AG09309 (cell line): ENCODE results near the gene CHRNA9.

Source experiments
- DNase-seq: peaks from one replicate; pipeline ENCODE4 v3.0.0-alpha.2; 2010; ENCODE audit warnings: low read depth
- H3K4me3 ChIP-seq: 2 replicates; pipeline ENCODE4 v1.5.1; 2011; ENCODE audit warnings: mild to moderate bottlenecking, low read depth, low read length, moderate library complexity; ENCODE audit not compliant: control insufficient read depth
- CTCF ChIP-seq: IDR thresholded peaks from 2 replicates; pipeline ENCODE4 v1.5.1; 2011; ENCODE audit warnings: mild to moderate bottlenecking, low read depth, low read length, inconsistent platforms; ENCODE audit not compliant: insufficient read depth, control insufficient read depth; ENCODE audit errors: missing control alignments

The CHRNA9 gene

DNA sequence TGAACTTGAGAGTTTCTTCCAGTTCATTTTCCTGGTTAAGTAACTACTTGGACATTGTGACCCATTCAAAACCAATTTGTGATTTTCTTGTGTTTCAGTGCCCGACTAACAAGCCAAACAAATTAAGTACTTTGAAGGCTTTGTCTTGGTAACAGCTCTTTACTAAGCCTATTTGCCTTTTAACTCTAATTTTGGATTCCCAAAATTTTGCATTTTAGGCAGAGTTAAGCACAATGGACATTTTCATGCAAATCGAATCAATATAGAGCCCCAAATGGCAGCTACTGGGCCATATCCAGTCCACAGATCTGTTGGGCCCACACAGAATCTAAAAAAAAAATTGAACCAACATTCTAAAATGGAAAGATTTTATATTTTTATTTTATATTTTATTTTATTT, 31.4 kb upstream of the CHRNA9 start:
- no peak for DNase-seq
- no peak overlapping the region for H3K4me3 ChIP-seq
- no peak for TF ChIP-seq CTCF

- DNase-seq: no peak
- H3K4me3 ChIP-seq: no peak overlapping the region
These were observed 29.6 kb upstream of the CHRNA9 start for GRCh38 chr4:40305328-40306170.

DNA sequence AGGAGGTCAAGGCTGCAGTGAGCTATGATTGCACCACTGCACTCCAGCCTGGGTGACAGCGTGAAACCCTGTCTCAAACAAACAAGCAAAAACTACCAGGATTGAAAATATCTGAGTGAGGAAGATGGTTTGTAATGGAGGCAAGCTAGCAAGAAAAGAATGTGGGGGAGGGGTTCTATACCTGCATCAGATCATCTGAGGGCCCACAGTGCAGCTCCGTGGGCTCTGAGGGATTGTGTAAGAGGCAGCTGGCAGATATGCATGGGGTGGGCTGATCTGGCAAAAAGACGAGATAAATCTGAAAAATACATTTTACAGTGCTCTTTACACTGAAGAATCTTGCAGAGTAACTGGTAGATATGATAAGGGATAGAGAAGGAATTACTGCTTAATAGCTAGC, 28.9 kb upstream of the CHRNA9 start:
- no peak for TF ChIP-seq CTCF
- no peak for DNase-seq
- H3K4me3 ChIP-seq: no peak overlapping the region

More at GRCh38 chr4:40305328-40306170, 29.6 kb upstream of the CHRNA9 start:
- TF ChIP-seq CTCF: no peak

- no peak for TF ChIP-seq CTCF
- no peak for DNase-seq
- no peak overlapping the region for H3K4me3 ChIP-seq
These were observed 28.2 kb upstream of the CHRNA9 start for GRCh38 chr4:40306976-40307375.

DNA sequence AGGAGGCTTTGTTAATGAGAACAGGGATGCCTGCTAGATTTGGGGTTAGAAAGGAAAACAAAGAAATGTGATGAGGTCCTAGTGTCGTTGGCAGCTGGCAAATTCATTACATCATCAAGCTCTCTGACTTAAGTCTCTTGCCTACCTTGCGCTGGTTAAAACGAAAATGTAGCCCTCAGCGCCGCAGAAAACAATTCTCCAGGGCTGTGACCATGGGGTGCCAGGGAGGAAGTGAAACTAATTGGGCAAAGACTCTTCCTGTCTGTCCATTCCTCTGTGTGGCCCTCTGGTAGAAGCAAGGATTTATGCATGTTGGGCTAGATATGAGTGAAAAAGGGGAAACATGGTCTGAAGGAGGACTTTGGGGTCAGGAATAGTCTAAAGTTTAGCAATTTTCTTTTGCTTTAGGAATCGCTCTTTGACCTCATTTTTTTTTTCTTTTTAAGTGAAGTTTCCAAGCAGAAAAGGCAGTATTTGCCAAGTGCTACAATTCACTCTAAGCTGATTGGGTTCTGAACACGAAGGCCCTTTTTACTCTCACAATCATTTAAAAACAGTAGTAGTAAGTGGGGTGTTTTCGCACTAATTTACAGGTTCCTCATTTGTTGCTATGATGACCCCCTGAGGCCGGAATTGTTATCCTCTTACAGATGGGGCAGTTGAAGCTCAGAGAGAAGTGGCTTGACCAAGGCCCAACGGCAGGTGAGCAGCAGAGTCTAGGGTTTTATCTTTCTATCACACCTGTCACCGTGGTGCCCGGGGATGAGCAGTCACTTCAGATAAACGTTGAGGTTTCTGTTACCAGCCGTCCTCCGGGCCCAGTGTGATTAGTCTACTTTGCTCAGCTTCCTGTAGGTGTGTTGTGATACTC, 27.3 kb upstream of the CHRNA9 start:
- no peak for DNase-seq

GRCh38 chr4:40308528-40309122, 26.5 kb upstream of the CHRNA9 start:
- no peak for DNase-seq
- no peak for TF ChIP-seq CTCF
- no peak overlapping the region for H3K4me3 ChIP-seq

More for the DNA sequence above, 27.3 kb upstream of the CHRNA9 start:
- H3K4me3 ChIP-seq: no peak overlapping the region
- TF ChIP-seq CTCF: no peak
